ENCODE data around the gene PATJ. TPM values are rescaled to one million over a fixed set of nuclear protein-coding genes. Genes with fewer than 3 reads are reported as not detected.

The PATJ gene
- total RNA-seq, 1 experiment from 2014 or later, result 48.8 TPM

DNA sequence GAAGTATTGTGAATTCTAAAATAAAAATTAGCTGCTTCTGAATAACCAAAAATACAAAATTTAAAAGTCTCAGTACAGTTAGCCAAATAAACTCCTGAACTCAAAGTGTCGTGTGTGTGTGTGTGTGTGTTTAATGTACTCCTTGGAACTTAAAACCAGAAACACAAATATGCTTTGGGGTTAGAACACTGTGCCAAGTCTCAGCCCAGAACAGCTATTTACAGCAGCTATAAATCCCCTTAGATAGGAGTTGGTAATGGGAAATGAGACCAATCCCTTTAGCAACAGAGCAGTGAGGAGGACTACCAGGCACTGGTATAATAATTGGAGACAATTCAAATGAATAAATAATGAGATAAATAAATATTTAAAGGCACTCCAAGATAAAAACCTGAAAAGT lies 83.1 kb downstream of the PATJ start:
- DNase-seq (ENCODE audit: low read depth, low spot score), result no peak
- TF ChIP-seq EZH2phosphoT487 (IDR thresholded peaks at IDR 0.05; ENCODE audit: borderline replicate concordance) (no peak), CBX3 (IDR thresholded peaks at IDR 0.05; ENCODE audit: low read depth) (no peak), RAD21 (IDR thresholded peaks at IDR 0.05; ENCODE audit: low read depth) (no peak), TCF7L2 (IDR thresholded peaks at IDR 0.05; ENCODE audit: borderline replicate concordance, extremely low read depth, insufficient read depth, insufficient read length) (no peak), EGR1 (IDR thresholded peaks at IDR 0.05; ENCODE audit: low read depth) (no peak)
- TF ChIP-seq, protein P1, sequence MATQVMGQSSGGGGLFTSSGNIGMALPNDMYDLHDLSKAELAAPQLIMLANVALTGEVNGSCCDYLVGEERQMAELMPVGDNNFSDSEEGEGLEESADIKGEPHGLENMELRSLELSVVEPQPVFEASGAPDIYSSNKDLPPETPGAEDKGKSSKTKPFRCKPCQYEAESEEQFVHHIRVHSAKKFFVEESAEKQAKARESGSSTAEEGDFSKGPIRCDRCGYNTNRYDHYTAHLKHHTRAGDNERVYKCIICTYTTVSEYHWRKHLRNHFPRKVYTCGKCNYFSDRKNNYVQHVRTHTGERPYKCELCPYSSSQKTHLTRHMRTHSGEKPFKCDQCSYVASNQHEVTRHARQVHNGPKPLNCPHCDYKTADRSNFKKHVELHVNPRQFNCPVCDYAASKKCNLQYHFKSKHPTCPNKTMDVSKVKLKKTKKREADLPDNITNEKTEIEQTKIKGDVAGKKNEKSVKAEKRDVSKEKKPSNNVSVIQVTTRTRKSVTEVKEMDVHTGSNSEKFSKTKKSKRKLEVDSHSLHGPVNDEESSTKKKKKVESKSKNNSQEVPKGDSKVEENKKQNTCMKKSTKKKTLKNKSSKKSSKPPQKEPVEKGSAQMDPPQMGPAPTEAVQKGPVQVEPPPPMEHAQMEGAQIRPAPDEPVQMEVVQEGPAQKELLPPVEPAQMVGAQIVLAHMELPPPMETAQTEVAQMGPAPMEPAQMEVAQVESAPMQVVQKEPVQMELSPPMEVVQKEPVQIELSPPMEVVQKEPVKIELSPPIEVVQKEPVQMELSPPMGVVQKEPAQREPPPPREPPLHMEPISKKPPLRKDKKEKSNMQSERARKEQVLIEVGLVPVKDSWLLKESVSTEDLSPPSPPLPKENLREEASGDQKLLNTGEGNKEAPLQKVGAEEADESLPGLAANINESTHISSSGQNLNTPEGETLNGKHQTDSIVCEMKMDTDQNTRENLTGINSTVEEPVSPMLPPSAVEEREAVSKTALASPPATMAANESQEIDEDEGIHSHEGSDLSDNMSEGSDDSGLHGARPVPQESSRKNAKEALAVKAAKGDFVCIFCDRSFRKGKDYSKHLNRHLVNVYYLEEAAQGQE (IDR thresholded peaks at IDR 0.05; ENCODE audit: low read depth), result no peak
- TF ChIP-seq, protein P2, sequence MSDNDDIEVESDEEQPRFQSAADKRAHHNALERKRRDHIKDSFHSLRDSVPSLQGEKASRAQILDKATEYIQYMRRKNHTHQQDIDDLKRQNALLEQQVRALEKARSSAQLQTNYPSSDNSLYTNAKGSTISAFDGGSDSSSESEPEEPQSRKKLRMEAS (IDR thresholded peaks at IDR 0.05), result no peak
- Histone ChIP-seq H3K9me2 (ENCODE audit: insufficient read depth) (0 out of 2 replicates have a peak, but pooled peaks cover 2% of the 10 kb centered on the region), H3K4me3 (replicated peaks in 1 of 2; ENCODE audit: low read depth in 1 of 2, low read length in 2 of 2) (no peak overlapping the region), H3K36me3 (ENCODE audit: control insufficient read depth in 1 of 2, insufficient read depth in 2 of 2, low read length in 2 of 2) (peaks cover 23 to 27% of the 10 kb centered on the region in 2 experiments), H3K27me3 (ENCODE audit: insufficient read depth, low read length) (no peaks in the 10 kb centered on the region), H4K20me1 (ENCODE audit: insufficient read depth) (no peaks in the 10 kb centered on the region; the same call in 1 of the 2 replicates), H3K9ac (ENCODE audit: low read length) (no peak overlapping the region), H3K79me2 (ENCODE audit: insufficient read depth, low read length) (no peaks in the 10 kb centered on the region), H3K4me1 (ENCODE audit: control insufficient read depth in 1 of 2, insufficient read depth in 2 of 2, low read length in 2 of 2) (no peaks in the 10 kb centered on the region), H3K4me2 (ENCODE audit: low read length) (no peak overlapping the region), H3K27ac (ENCODE audit: low read depth, low read length) (no peak overlapping the region), H2AFZ (ENCODE audit: low read depth, low read length, poor library complexity, severe bottlenecking) (no peak overlapping the region), H3K9me3 (ENCODE audit: control insufficient read depth in 1 of 2, insufficient read depth in 1 of 2, low read depth in 1 of 2, low read length in 2 of 2) (no peaks in the 10 kb centered on the region)
- intact Hi-C loops (cut with micrococcal nuclease), result no loop called here
- BruUV-seq (replicated peaks), result no TSS peak
- RAD21 ChIA-PET (ENCODE audit: low non-redundant PET in 1 of 2, low total read pairs in 2 of 2, uncharacterized antibody in 2 of 2, unreplicated experiment in 2 of 2), result no interaction called here
- ATAC-seq, result no peak
- CTCF ChIA-PET, result no interaction called here
- POLR2A ChIA-PET, result no interaction called here
